ENCODE measurements around the gene ZNF587B.
A peak's percentile ranks its signal among the peaks of the same experiment; 100 is the strongest.
"Not testable (repeated sequence)": the region's sequence is repeated elsewhere in the genome, so short reads cannot be mapped to it uniquely, and the experiment has no call there.

Gene ZNF587B

DNA sequence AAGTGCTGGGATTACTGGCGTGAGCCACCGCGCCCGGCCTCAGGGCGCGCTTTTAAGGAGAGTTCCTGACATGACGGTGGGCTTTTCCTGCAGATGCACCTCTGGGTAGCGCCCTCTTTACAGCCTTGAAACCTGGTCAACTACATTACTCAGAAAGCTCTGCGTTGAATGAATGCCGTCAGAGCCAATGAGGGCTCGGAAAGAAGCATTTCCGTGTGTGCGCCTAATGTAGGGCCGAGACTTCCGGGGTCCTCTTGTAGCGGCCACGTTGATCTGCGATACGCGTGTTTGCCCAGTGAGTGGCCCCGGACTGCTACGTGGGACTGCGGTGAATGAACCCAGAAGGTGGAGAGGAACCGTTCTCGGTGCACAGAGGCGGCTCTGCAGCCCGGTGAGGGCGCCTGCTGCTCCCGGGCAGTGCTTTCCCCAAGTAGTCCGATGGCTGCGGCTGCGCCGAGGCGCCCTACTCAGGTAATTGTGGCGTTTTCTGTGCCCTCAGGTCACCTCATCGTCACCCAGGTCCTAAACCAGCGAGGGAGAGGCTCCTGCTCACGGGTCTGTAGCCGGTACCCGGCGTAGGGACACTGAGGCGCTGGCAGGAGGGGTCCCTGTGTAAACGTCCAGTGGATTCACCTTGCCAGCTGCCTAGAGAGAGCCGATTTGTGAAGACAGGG, 10.5 kb upstream of the ZNF587B start:
- peak; percentile 76 for DNase-seq

DNA sequence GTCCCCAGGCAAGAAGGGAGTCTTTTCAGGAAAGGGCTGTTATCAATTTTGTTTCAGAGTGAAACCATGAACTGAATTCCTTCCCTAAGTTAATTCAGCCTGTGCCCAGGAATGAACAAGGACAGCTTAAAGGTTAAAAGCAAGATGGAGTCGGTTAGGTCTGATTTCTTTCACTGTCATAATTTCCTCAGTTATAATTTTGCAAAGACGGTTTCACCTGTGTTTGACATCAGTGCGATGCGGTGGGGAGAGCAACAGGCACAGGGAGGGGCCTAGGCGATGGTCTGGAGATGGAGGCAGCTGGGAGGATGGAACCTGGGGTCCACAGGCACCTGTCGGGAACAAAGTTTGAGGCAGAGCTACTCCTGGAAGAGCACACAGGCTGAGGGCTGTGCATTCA, 9.5 kb upstream of the ZNF587B start:
- no peak for DNase-seq

DNA sequence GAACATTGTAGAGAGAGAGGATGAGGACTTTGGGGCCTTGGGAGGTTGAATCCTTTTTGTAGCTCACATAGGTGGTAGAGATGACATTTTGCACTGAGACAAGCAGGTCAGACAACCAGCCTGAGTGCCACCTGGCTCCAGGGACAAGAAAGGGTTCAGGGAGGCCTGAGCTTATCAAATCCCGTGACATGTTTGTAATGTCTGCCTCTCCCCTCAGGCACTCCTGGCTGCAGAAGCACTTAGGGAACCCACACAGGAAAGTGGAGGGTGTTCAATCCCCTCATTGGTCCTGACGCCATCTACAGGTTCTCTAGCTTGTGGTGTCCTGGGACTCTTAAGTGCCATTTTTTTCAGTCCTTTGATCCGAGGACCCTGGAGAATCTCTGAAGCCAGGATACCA, 9.0 kb upstream of the ZNF587B start:
- DNase-seq = not testable (repeated sequence)

DNA sequence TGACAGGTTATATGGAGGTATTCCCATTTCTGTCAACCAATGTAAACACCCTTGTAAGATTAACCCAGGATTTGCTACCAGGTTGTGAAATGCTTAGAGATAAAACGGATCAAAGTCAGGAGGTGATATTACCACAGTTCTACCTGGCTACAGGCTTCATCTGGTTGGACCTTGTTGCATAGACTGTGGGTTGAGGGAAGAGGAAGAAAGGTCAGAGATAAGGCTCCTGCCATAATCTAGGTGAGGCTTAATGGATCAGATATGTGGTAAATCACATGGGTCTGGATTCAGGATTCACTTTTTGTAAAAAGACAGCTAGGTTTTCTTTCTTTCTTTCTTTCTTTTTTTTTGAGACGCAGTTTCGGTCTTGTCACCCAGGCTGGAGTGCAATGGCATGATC, 8.6 kb upstream of the ZNF587B start:
- DNase-seq = not testable (repeated sequence)

DNA sequence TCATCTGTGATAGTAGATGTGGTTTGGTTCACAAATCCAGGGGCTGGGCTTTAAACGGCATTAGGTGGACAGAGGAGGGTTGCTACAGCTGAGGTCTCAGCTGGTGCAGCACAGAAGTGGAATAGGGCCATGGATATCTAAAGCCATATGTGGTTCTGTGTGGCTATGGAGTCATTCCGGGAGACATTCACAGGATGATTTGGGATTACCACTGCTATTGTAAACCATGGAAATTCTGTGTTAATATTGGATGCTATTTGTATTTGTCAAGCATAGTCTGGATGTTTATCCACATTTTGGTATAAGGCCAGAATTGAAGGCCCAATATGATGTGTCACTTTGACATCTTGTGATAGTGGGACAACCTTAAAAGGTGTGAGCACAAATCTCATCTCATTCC, 6.9 kb upstream of the ZNF587B start:
- DNase-seq = not testable (repeated sequence)

DNA sequence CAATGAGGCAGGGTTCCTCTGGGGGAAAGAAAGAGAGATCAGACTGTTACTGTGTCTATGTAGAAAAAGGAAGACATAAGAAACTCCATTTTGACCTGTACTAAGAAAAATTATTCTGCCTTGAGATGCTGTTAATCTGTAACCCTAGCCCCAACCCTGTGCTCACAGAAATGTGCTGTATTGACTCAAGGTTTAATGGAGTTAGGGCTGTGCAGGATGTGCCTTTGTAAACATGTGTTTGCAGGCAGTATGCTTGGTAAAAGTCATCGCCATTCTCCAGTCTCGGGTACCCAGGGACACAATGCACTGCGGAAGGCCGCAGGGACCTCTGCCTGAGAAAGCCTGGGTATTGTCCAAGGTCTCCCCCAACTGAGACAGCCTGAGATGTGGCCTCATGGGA, 6.5 kb upstream of the ZNF587B start:
- not testable (repeated sequence) for DNase-seq

DNA sequence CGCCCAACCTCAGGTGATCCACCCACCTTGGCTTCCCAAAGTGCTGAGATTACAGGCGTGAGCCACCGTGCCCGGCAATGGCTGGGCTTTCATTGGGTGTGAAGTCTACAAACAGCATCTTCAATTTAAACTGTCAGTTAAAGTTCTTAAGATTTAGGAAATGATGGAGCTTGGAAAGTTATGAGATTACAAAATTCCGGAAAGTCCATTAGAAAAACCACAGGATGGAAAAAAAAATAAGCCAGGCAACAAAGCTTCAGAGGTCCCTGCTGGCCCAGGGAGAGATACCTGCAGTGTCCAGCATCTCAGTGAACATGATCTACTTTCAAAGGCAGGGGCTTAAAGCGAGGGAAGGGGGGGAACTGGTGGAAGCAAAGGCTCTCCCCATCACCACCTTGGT, 4.6 kb upstream of the ZNF587B start:
- DNase-seq = no peak

DNA sequence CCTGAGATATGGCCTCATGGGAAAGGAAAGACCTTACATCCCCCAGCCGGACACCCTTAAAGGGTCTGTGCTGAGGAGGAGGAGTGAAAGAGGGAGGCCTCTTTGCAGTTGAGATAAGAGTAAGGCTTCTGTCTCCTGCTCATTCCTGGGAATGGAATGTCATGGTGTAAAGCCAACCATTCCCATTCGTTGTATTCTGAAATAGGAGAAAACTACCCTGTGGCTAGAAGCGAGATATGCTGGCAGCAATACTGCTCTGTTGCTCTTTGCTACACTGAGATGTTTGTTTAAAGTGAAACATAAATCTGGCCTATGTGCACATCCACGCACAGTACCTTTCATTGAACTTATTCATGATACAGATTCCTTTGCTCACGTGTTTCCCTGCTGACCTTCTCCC, 783 bp upstream of the ZNF587B start:
- DNase-seq = no peak

DNA sequence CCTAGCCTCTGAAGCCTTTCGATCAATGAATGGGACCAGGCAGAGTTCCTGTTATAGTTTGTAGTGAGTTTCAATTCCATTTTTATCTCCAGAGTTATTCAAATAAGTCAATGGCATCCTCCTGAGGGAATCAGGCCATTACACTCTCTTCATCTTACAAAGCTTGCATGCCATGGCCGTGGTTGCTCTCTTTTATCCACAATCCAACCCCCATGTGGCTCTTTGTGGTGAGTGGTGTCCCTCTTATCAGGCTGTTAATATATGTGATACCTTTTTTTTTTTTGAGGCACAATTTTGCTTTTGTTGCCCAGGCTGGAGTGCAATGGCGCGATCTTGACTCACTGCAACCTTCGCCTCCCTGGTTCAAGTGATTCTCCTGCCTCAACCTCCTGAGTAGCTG, 6.9 kb downstream of the ZNF587B start:
- DNase-seq = not testable (repeated sequence)

DNA sequence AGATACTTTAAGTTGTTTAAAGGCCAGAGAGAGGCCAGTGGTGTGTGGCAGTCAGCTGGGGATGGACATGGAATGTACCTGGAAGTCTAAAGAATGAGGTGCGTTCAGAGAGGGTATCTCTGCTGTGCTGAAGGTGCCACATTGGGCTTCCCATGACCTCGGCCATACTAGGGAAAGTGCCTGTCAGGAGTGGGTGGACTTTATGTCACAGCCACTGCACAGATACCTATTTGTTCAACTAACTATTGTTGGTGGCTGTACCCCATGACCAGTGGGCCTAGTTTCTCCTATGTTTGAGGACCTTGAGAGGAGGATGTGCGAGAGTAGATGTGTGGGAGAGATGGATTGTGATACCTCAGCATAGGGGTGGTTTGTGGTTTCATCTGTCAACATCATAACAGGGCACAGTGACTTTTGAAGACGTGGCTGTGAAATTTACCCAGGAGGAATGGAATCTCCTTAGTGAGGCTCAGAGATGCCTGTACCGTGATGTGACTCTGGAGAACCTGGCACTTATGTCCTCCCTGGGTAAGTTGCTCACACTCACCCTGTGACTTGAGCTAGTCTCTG, 8.6 kb downstream of the ZNF587B start:
- not testable (repeated sequence) for DNase-seq

DNA sequence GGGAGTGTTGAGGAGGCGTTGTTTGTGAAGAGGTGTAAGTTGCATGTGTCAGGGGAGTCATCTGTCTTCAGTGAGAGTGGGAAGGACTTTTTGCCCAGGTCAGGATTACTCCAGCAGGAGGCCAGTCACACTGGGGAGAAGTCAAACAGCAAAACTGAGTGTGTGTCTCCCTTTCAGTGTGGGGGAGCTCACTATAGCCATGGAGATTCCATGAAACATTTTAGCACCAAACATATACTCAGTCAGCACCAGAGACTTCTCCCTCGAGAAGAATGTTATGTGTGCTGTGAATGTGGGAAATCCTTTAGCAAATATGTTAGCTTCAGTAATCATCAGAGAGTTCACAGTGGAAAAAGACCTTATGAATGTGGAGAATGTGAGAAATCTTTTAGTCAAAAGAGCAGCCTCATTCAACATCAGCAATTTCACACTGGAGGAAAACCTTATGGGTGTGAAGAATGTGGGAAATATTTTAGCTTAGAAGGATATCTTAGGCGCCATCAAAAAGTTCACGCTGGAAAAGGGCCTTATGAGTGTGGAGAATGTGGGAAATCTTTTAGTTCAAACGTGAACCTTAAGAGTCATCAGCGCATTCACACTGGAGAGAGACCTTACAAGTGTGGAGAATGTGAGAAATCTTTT, 11.1 kb downstream of the ZNF587B start:
- DNase-seq = no peak

DNA sequence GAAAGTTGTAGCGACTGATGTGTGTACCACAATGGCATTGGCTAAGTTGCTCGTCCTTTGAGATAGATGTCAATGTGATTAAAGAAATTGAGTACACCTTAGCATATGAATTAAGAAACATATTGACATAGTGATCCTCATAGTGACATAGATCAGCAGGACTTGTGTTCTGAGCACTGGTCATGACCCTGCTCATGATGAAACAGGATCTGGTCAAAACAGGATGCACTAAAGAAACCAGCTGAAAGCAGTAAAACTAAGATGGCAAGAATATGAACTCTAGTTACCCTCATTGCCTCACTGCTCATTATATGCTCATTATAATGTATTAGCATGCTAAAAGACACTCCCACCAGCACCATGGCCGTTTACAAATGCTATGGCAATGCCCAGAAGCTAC, 17.1 kb downstream of the ZNF587B start:
- not testable (repeated sequence) for DNase-seq

DNA sequence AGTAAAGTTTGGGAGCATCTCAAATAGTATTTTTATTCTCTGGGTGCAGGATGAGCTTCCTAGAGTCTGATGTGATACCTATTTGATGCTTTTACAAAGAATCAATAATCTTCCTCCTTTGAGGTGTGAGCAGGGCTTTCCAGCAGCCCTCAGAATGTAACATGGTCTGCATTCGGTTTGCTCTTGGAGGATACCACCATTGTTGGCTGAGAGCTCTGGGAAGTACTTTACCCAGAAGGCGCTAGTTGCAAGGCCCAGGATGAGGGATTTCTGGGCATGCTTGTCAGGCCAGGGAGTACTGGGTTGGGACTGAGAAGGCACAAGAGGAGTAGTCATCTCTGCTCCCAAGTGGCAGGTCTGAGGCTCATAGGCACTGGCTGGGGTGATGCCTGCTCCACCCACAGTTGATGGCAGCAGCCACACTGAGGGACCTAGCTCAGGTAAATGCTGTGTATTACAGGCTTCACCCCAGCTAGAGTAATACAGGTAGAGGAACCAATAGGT, 19.1 kb downstream of the ZNF587B start:
- DNase-seq = not testable (repeated sequence)

DNA sequence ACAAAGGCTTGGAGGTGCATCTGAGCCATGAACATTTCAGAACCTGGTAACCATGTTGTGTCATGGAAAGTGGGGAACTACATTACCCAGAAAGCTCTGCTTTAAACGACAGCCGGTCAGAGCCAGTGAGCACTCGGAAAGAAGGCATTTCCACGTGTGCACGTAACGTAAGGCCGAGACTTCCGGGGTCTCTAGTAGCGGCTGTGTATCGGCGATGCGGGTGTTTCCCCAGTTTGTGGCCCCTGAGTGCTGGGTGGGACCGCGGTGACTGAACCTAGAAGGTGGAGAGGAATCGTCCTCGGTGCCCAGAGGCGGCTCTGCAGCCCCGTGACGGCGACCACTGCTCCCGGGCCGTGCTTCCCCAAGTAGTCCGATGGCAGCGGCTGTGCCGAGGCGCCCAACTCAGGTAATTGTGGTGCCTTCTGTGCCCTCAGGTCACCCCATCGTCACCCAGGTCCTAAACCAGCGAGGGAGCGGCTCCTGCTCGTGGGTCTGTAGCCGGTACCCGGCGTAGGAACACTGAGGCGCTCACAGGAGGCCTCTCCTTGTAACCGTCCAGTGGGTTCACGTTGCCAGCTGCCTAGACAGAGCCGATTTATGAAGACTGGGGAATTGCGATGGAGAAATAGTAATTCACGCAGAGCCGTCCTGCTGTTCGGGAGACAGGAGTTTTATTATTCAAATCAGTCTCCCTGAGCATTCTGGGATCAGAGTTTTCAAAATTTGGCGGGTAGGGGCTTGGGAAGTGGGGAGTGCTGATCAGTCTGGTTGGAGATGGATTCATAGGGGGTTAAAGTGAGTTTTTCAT, 19.8 kb downstream of the ZNF587B start, which contains the start of gene ZNF587:
TSS of gene ZNF587 (plus strand) at position 194 of the 808 bp plus-strand sequence. CDS start at position 374, 180 bp downstream.
- DNase-seq = peak; percentile 75

DNA sequence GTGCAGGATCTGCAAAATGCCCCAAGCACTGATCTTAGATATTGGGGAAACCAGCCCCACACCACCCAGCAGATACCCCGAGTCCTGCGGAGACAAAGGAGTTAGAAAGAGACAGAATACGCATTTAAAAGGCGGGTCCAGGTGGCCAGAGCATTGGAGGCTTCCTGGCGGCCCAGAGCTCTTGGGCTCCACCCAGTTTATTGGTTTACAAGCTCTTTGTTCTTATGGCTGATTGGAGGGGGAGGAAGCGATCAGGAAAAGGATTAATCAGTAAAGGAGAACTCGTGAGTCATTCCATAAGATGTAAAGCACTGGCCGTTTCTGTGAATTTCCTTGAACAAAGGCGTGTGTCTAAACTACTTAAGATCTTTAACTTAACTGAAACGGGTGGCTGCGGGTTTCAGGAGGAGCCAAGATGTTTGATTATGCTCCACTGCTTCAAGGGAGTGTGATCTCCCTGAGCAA, 20.5 kb downstream of the ZNF587B start:
- DNase-seq = no peak

DNA sequence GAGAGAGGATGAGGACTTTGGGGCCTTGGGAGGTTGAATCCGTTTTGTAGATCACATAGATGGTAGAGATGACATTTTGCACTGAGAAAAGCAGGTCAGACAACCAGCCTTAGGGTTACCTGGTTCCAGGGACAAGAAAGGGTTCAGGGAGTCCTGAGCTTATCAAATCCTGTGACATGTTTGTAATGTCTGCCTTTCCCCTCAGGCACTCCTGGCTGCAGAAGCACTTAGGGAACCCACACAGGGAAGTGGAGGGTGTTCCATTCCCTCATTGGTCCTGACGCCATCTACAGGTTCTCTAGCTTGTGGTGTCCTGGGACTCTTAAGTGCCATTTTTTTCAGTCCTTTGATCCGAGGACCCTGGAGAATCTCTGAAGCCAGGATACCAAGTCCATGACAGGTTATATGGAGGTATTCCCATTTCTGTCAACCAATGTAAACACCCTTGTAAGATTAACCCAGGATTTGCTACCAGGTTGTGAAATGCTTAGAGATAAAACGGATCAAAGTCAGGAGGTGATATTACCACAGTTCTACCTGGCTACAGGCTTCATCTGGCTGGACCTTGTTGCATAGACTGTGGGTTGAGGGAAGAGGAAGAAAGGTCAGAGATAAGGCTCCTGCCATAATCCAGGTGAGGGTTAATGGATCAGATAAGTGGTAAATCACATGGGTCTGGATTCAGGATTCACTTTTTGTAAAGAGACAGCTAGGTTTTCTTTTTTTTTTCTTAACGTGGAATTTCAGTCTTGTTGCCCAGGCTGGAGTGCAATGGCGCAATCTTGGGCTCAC, 21.9 kb downstream of the ZNF587B start:
- DNase-seq = not testable (repeated sequence)

DNA sequence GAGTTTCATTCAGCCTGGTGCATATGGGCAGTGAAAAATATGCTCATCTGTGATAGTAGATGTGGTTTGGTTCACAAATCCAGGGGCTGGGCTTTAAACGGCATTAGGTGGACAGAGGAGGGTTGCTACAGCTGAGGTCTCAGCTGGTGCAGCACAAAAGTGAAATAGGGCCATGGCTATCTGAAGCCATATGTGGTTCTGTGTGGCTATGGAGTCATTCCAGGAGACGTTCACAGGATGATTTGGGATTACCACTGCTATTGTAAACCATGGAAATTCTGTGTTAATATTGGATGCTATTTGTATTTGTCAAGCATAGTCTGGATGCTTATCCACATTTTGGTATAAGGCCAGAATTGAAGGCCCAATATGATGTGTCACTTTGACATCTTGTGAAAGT, 24.0 kb downstream of the ZNF587B start:
- DNase-seq = not testable (repeated sequence)

DNA sequence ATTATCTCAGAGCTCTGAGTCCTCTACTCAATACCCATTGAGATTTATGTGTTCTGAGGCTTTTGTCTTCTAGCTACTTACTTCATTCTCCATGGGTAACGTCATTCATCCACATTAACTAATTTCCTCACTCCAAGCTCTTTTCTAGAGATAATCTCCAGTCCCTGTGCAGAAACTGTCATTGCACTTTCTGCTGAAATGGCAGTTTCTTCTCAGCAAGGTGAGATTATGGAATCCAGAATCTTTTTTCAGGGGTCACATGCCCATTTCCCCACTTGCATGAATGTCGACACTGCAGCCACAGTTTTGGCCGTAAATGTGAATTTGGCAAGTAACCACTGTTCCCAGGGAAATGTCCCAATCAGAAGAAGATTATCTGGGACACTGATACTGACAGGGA, 32.3 kb downstream of the ZNF587B start:
- DNase-seq = not testable (repeated sequence)

DNA sequence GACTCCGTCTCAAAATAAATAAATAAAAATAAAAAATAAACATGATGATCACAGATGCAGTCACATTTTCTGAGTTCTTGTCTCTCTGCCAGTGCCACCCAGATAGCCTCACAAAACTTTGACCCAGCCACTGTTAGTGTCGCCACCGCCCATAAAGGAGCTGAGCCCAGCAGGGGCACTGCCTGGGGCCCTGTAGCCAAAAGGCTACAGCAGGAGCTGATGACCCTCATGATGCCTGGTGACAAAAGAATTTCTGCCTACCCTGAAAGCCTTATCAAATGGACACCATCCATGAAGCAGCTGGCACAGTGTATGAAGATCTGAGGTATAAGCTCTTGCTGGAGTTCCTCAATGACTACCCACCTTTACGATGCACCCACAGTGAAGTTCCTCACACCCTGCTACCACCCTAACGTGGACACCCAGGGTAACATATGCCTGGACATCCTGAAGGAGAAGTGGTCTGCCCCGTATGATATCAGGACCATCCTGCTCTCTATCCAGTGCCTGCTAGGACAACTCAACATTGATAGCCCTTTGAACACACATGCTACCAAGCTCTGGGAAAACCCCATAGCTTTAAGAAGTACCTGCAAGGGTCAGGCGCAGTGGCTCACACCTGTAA, 37.9 kb downstream of the ZNF587B start:
- DNase-seq = no peak

DNA sequence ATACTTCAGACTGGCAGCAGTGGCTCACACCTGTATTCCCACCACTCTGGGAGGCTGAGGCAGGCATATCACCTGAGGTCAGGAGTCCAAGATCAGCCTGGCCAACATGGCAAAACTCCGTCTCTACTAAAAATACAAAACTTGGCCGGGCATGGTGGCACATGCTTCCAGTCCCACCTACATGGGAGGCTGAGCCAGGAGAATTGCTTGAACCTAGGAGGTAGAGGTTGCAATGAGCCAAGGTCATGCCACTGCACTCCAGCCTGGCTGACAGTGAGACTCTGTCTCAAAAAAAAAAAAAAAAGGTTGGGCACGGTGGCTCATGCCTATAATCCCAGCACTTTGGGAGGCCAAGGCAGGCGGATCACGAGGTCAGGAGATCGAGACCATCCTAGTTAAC, 39.6 kb downstream of the ZNF587B start:
- DNase-seq = not testable (repeated sequence)

DNA sequence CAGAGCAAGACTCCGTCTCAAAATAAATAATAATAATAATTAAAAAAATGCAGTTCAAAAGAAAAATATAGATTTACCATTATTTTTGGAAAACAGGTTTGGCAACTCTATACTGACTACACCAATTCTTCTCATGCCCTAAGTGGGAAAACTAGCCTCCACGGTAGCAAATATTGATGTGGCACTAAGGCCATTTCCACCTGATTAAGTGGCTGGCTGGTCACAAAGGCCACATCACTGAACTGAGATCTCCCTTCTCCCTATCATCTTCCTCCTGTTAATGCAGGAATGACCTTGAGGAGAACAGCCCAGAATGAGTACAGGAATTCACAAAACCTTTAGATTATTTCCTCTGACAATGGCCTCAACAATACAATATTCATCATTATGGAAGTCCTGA, 40.1 kb downstream of the ZNF587B start:
- DNase-seq = no peak

DNA sequence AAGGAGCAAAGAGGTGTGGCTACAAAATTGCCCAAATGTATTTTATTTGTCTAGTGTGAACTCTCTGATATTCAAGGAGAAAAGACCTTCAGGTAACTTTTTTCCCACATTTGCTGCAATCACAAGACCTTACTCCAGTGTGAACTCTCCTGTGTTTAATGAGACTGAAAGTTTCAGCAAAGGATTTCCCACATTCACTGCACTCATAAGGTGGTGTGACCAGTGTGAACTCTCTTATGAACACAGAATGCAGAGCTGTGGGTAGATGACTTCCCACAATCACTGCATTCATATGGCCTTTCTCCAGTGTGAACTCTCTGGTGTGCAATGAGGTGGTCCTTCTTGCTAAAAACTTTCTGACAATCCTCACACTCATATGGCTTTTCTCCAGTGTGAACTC, 42.4 kb downstream of the ZNF587B start:
- no peak for DNase-seq

Measured in activated T-cell treated with anti-CD3 and anti-CD28 coated beads, Interleukin-2, amount 50 U/mL, for 1 hour (primary cell).